Measurements from ENCODE around the gene CLASP2.
"Not testable (repeated sequence)": the region's sequence is repeated elsewhere in the genome, so short reads cannot be mapped to it uniquely, and the experiment has no call there.

Gene CLASP2

GRCh38 chr3:33678073-33678472 is 40.0 kb downstream of the CLASP2 start:
- Histone ChIP-seq H3K36me3 (peaks cover 15 to 35% (median 22%) of the 10 kb centered on the region in 3 donors), H3K27me3 (no peaks in the 10 kb centered on the region), H3K4me1 (no peaks in the 10 kb centered on the region), H3K27ac (no peak overlapping the region), H3K9me3 (peaks cover 0 to 6% (median 3%) of the 10 kb centered on the region in 3 donors), H3K4me3 (no peak overlapping the region)
- intact Hi-C loops (cut with DNase I; ENCODE audit: low total_unique reads) = no loop called here
- no peak for DNase-seq
- TF ChIP-seq CTCF (IDR thresholded peaks at IDR 0.05) = no peak

- intact Hi-C loops (cut with DNase I; ENCODE audit: low total_unique reads); H3K4me1 ChIP-seq; H3K9me3 ChIP-seq; H3K27ac ChIP-seq; DNase-seq; H3K27me3 ChIP-seq; H3K4me3 ChIP-seq: not testable (repeated sequence)
- H3K36me3 ChIP-seq = peaks cover 3 to 15% (median 9%) of the 10 kb centered on the region in 3 donors
These were observed 44.6 kb downstream of the CLASP2 start for GRCh38 chr3:33673436-33673835.

- Histone ChIP-seq H3K9me3 (no peaks in the 10 kb centered on the region), H3K4me3 (no peak overlapping the region), H3K27ac (no peak overlapping the region), H3K36me3 (peaks cover 3 to 15% (median 9%) of the 10 kb centered on the region in 3 donors), H3K4me1 (no peaks in the 10 kb centered on the region), H3K27me3 (no peaks in the 10 kb centered on the region)
- intact Hi-C loops (cut with DNase I; ENCODE audit: low total_unique reads) = no loop called here
- no peak for TF ChIP-seq CTCF (IDR thresholded peaks at IDR 0.05)
- DNase-seq = no peak
These were observed 49.4 kb downstream of the CLASP2 start for GRCh38 chr3:33668618-33669017.

GRCh38 chr3:33665294-33665693 is 52.8 kb downstream of the CLASP2 start:
- peaks cover 0 to 4% (median 0%) of the 10 kb centered on the region in 4 donors for H3K4me1 ChIP-seq
- no peak overlapping the region for H3K4me3 ChIP-seq
- peaks cover 0 to 2% (median 1%) of the 10 kb centered on the region in 3 donors for H3K36me3 ChIP-seq
- no peaks in the 10 kb centered on the region for H3K9me3 ChIP-seq
- no peak overlapping the region for H3K27ac ChIP-seq
- DNase-seq = no peak
- H3K27me3 ChIP-seq = no peaks in the 10 kb centered on the region
- intact Hi-C loops (cut with DNase I; ENCODE audit: low total_unique reads) = no loop called here
- TF ChIP-seq CTCF (IDR thresholded peaks at IDR 0.05) = no peak

GRCh38 chr3:33664195-33664594 is 53.9 kb downstream of the CLASP2 start:
- DNase-seq = no peak
- Histone ChIP-seq H3K36me3 (no peaks in the 10 kb centered on the region), H3K4me1 (peaks cover 0 to 14% (median 6%) of the 10 kb centered on the region in 4 donors), H3K27ac (no peak overlapping the region), H3K9me3 (no peaks in the 10 kb centered on the region), H3K4me3 (no peak overlapping the region), H3K27me3 (no peaks in the 10 kb centered on the region)
- TF ChIP-seq CTCF (IDR thresholded peaks at IDR 0.05) = no peak
- intact Hi-C loops (cut with DNase I; ENCODE audit: low total_unique reads) = no loop called here

GRCh38 chr3:33663042-33663441 is 55.0 kb downstream of the CLASP2 start:
- Histone ChIP-seq H3K4me3 (no peak overlapping the region), H3K27me3 (no peaks in the 10 kb centered on the region), H3K4me1 (peaks cover 0 to 25% (median 11%) of the 10 kb centered on the region in 4 donors), H3K27ac (no peak overlapping the region), H3K9me3 (no peaks in the 10 kb centered on the region), H3K36me3 (no peaks in the 10 kb centered on the region)
- intact Hi-C loops (cut with DNase I; ENCODE audit: low total_unique reads) = no loop called here
- TF ChIP-seq CTCF (IDR thresholded peaks at IDR 0.05) = no peak
- DNase-seq = no peak

Measured in tibial artery (tissue), 4 donors.